ENCODE measurements around the gene RNF152. TPM values are rescaled to one million over a fixed set of nuclear protein-coding genes. Genes with fewer than 3 reads are reported as not detected.
"Not testable (repeated sequence)": the region's sequence is repeated elsewhere in the genome, so short reads cannot be mapped to it uniquely, and the experiment has no call there.

RNF152 gene
- total RNA-seq, 1 donor from 2014 or later: 137 TPM

GRCh38 chr18:61791031-61791430, 101.8 kb downstream of the RNF152 start:
- no peak for TF ChIP-seq CTCF (IDR thresholded peaks at IDR 0.05)
- Mint-ChIP-seq H3K27me3 (ENCODE audit: low read depth) (no peaks in the 10 kb centered on the region), H3K9me3 (ENCODE audit: low read depth) (peaks cover 25% of the 10 kb centered on the region), H3K27ac (ENCODE audit: unreplicated experiment) (no peak overlapping the region), H3K36me3 (ENCODE audit: low read depth) (peaks cover 5% of the 10 kb centered on the region), H3K4me3 (ENCODE audit: unreplicated experiment) (no peak overlapping the region), H3K4me1 (ENCODE audit: low read depth) (peaks cover 3% of the 10 kb centered on the region)
- DNase-seq (ENCODE audit: low spot score): no peak

- H3K4me1 Mint-ChIP-seq (ENCODE audit: low read depth); DNase-seq (ENCODE audit: low spot score); H3K36me3 Mint-ChIP-seq (ENCODE audit: low read depth); H3K4me3 Mint-ChIP-seq (ENCODE audit: unreplicated experiment); H3K27me3 Mint-ChIP-seq (ENCODE audit: low read depth); H3K27ac Mint-ChIP-seq (ENCODE audit: unreplicated experiment): not testable (repeated sequence)
- peaks cover 25% of the 10 kb centered on the region for H3K9me3 Mint-ChIP-seq (ENCODE audit: low read depth)
Observed at GRCh38 chr18:61787011-61787670, 105.7 kb downstream of the RNF152 start.

- no peak overlapping the region for H3K4me3 Mint-ChIP-seq (ENCODE audit: unreplicated experiment)
- TF ChIP-seq CTCF (IDR thresholded peaks at IDR 0.05): no peak
- H3K36me3 Mint-ChIP-seq (ENCODE audit: low read depth): peaks cover 5% of the 10 kb centered on the region
- H3K4me1 Mint-ChIP-seq (ENCODE audit: low read depth): peaks cover 3% of the 10 kb centered on the region
- peaks cover 25% of the 10 kb centered on the region for H3K9me3 Mint-ChIP-seq (ENCODE audit: low read depth)
- no peak for DNase-seq (ENCODE audit: low spot score)
- no peaks in the 10 kb centered on the region for H3K27me3 Mint-ChIP-seq (ENCODE audit: low read depth)
- no peak overlapping the region for H3K27ac Mint-ChIP-seq (ENCODE audit: unreplicated experiment)
Observed at GRCh38 chr18:61785588-61785987, 107.2 kb downstream of the RNF152 start.

GRCh38 chr18:61784834-61785233, 108.0 kb downstream of the RNF152 start:
- no peak for TF ChIP-seq CTCF (IDR thresholded peaks at IDR 0.05)
- no peaks in the 10 kb centered on the region for H3K27me3 Mint-ChIP-seq (ENCODE audit: low read depth)

GRCh38 chr18:61782545-61782944, 110.3 kb downstream of the RNF152 start:
- no peak for DNase-seq (ENCODE audit: low spot score)
- H3K27me3 Mint-ChIP-seq (ENCODE audit: low read depth): no peaks in the 10 kb centered on the region
- no peak overlapping the region for H3K4me3 Mint-ChIP-seq (ENCODE audit: unreplicated experiment)
- peaks cover 20% of the 10 kb centered on the region for H3K9me3 Mint-ChIP-seq (ENCODE audit: low read depth)
- no peak for TF ChIP-seq CTCF (IDR thresholded peaks at IDR 0.05)
- no peak overlapping the region for H3K27ac Mint-ChIP-seq (ENCODE audit: unreplicated experiment)
- no peaks in the 10 kb centered on the region for H3K4me1 Mint-ChIP-seq (ENCODE audit: low read depth)
- peaks cover 10% of the 10 kb centered on the region for H3K36me3 Mint-ChIP-seq (ENCODE audit: low read depth)

More at GRCh38 chr18:61784834-61785233, 108.0 kb downstream of the RNF152 start:
- Mint-ChIP-seq H3K27ac (ENCODE audit: unreplicated experiment) (no peak overlapping the region), H3K4me3 (ENCODE audit: unreplicated experiment) (no peak overlapping the region), H3K4me1 (ENCODE audit: low read depth) (peaks cover 3% of the 10 kb centered on the region), H3K36me3 (ENCODE audit: low read depth) (peaks cover 7% of the 10 kb centered on the region), H3K9me3 (ENCODE audit: low read depth) (peaks cover 25% of the 10 kb centered on the region)
- DNase-seq (ENCODE audit: low spot score): no peak

- H3K36me3 Mint-ChIP-seq (ENCODE audit: low read depth): peaks cover 28% of the 10 kb centered on the region
- not testable (repeated sequence) for H3K4me1 Mint-ChIP-seq (ENCODE audit: low read depth); H3K27ac Mint-ChIP-seq (ENCODE audit: unreplicated experiment); H3K27me3 Mint-ChIP-seq (ENCODE audit: low read depth); DNase-seq (ENCODE audit: low spot score); H3K4me3 Mint-ChIP-seq (ENCODE audit: unreplicated experiment)
- H3K9me3 Mint-ChIP-seq (ENCODE audit: low read depth): peaks cover 38% of the 10 kb centered on the region
Observed at GRCh38 chr18:61776201-61776600, 116.6 kb downstream of the RNF152 start.

All from chondrocyte (in vitro differentiated cells).